Stimulated activated naive CD8-positive, alpha-beta T cell treated with anti-CD3 and anti-CD28 coated beads, Interleukin-15, Interleukin-2, amounts not matched to agents 100 U/mL and 50 U/mL, for 24 hours (primary cell): ENCODE measurements around the gene EFCAB11.
"Not testable (repeated sequence)": the region's sequence is repeated elsewhere in the genome, so short reads cannot be mapped to it uniquely, and the experiment has no call there.

Source experiments
- ATAC-seq: fragments of 150-1000 bp; cut with Tn5 transposase; one replicate; pipeline ENCODE4 v1.10.0; 2021
- DNase-seq: peaks from one replicate; pipeline ENCODE4 v3.0.0; 2021

Gene EFCAB11

DNA sequence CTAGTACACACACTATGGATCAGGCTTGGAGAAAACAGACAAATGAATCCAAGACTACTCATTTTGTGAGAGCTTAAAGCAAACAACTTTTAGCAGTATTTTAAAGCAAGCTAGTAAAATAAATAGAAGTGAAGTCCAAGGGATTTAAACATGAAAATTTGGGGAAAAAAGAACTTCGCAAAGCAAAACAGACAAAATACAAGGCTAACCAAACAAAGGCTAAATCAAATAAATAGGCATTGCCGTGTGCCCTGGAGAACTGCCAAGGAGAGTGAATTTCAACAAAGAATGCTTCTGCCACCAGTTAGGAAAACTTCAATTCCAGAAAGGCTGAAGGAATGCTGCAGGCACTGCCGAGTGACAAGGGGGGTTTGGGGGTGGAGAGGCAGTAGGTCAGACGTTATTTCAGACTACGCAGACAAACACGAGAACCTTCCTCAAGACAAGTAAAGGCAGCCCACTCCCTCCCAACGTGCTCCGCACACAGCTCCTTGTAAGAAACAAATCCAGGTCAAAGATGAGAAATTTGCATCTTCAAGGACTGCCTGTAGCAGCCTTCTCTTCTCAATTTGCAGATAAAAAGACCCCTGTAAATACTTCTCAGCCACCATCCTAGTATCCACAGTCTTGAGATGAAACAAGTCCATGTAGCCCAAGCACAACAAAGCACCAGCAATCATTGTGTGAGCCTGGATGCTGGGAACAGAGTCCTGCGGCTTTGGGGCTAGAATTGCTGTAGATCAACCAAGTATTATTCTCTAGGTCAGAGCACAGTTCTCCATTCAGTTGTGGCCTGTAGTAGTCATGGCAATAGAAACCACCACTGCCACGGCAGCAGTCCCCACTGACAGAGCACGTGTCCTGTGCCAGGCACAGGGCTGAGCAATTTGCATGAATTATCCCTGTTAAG is 43.3 kb downstream of the EFCAB11 start:
- DNase-seq (no peak), ATAC-seq (no peak)

DNA sequence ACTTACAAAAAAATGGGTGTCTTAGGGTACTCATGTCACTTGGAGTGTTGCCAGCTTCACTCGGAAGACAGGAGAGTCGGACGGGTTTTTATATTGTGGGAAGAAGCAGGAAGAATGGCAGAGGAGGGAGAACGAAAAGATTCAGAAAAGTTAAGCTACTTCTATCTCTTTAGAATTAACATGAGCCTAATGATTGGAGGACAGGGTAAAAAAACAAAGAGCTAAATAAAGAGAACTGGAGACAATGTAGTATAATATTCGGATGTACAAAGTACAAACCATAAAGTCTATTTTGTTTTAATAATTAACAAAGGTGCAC is 43.9 kb downstream of the EFCAB11 start:
- no peak for DNase-seq
- no peak for ATAC-seq

DNA sequence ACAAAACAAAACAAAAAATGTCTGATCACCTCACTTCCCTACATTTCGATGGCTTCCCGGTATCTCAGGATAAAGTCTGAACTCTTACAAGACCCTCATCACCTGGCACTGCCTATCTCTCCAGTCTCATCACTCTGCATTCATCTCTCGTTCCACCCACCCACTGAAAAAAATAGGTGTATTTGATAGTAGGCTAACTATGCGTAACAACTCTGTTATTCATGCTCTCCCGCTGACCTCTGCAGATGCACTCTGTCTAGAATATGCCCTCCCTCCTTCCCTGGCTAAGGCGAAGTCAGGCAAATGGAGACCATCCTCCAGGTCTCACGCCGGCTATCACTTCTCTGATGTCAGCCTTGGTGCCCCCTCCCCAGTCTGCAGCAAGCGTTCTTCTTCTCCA is 44.9 kb downstream of the EFCAB11 start:
- no peak for DNase-seq
- no peak for ATAC-seq

DNA sequence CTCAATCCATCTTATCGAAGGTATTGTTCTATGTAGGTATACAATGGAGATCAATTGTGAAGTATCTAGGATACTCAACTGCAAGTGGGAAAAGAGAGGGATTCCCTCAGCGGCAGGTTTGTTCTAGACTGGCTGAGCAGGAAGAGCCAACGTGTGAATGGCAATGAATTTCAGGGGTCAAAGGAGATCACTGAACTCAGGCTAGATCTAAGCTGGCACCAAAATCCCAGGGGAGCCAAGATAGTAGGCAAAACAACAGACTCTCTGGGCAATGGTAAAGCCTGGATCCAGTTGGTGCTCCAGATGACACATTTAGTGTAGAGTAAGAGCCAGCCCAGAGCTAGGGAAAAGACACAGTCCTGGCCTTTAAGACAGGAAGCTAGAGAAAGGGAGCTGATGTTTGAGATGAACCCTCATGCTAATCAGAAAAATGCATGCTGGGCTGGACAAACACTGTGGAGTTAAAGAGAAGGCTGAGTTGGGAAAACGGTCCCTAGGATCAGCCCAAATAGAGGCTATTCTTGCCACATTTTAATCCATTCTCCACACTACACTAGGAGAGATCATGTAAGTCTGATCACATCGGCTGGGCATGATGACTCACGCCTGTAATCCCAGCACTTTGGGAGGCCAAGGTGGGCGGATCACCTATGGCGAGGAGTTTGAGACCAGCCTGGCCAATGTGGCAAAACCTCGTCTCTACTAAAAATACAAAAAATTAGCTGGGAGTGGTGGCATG is 45.6 kb downstream of the EFCAB11 start:
- no peak for DNase-seq
- ATAC-seq: no peak

DNA sequence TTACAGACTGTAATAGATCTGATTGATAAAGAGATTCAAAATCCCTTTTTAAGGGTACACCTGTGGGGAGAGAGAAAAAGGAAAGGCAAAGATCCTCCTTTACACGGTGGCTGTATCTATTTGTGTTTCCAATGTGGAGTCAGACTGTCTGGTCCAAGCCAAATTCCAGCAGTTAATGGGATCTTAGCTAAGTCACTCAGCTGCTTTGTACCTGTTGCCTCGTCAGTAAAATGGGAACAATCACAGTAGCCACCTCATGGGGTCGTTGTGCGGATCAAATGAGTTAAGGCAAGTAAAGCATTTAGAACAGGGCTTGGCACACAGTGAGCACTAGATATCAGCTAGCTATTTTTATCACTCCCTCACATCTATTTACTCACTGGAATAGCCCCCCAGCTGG is 46.9 kb downstream of the EFCAB11 start:
- ATAC-seq (no peak), DNase-seq (no peak)

DNA sequence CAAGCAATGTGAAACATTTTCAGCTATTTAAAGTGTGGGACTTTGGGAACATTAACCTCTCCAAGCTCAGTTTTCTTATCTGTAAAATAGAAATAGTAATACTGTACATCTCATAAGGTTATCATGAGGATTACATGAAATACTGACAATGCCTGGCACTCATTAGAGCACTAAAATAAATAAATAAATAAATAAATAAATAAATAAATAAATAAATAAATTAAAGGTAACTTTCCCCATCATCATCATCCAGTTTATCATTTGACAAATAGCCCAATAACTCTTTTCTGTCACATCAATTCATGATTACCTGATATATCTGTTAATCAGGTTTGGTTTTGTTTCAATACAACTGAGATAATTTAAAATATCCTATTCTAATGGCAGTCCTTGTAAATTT is 48.5 kb downstream of the EFCAB11 start:
- no peak for DNase-seq
- no peak for ATAC-seq

DNA sequence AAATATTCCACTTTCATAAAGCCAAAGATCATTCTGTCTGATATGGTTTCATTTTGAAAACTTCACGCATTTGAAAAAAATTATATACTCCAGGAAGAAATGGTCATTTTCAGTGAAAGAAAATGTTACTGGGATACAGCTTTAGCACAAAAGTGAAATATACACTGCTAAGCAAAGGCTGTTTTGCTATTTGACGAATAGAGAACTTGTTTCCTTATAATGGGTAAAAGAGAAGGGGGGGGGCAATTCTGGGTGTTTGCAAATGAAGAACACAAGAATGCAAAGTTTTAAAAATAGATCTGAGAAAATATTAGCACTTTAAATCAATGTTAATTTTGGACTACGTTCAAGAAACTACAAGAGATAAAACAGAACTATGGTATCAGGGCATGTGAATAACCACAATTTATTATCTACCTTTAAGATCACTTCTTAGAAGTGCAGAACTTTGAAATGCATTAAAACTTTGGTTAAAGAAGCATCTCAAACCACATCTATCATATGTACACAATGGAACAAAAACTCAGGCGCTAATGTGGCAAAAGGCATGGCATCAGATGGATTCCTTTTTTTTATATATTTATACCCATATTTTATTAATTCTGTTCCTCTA is 51.1 kb downstream of the EFCAB11 start:
- DNase-seq (no peak), ATAC-seq (no peak)

DNA sequence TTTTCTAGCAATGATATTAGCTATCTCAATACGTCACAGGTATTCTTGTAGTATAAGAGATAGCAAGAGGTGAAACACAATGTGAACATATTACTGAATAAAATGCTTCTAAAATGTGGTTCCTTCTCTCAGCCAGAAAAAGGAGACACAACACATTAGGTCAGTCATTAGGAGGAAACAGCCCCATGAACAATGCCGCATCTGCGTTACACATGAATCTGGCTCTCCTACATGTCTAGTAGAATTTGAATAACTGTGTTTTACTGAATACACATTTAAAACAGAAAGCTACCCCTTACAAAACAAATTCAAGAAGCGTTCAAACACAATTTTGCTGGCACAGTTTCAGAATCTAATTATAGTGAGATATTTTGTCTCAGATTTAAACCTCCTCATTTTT is 51.6 kb downstream of the EFCAB11 start:
- ATAC-seq: no peak
- no peak for DNase-seq

DNA sequence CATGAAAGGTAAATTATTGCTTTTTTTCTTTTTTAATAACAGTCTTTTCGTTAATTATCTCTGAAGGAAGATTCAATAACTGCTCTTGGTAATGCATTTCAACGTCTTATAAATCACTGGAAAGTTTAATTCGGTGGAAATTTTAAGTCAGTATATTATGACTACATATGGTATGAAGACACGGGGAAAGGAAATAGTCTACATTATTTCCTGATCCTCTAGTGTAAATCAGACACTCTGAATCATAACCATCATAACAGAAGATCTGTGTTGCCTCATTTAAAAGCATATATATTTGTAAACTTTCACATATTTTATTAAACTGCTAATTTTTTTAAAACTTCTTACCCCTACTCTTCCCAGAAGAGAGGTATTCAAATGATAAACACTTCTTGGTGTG is 53.7 kb downstream of the EFCAB11 start:
- DNase-seq (no peak), ATAC-seq (no peak)

DNA sequence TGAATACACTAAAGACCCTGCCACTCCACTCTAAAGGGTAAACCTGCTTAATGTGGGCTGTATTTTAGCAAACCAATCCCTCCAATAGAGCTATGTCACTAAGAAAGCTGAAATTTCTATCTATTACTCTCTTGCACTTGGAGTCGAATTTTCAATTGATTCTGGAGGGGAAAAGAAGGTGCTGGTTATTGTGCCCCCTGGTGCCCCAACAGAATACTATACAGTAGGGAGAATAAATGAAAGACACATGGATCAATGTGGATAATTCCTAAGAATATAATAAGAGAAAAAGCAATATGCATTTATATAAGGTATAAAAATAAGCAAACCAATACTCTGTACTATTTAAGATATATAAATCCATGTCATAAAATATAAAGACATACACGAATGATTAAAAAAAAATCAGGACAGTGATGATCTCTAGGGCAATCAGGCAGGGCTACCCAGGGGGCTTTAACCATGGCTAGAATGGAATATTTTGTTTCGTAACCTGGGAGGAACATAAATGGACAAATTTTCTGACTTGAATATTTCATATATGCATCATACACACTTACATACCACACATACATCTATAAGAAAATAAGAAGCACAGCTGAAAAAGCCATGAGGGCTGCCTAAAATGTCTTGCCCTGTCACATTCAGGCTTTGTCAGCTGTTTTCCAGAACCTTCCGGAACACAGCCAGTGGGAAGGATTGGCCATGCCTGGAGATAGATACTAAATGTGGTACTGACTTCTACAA is 54.4 kb downstream of the EFCAB11 start:
- DNase-seq (no peak), ATAC-seq (no peak)

DNA sequence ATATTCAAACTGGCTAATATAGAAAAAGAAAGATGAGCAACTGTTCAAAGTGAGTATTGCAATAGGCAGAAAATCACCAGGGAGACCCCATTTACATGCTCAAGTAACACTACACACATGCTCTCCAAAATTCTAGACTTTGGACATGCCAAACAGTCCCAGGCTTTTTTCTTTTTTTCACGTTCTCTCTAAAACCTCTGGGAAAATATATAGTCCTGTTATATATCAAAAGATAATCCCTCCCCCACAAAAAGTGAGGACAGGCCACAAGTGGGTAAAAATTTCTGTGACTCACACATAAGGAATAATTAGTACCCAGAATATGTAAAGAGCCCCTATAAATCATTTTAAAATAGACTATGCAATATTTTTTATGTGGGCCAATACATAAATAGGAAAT is 55.2 kb downstream of the EFCAB11 start:
- no peak for ATAC-seq
- no peak for DNase-seq

DNA sequence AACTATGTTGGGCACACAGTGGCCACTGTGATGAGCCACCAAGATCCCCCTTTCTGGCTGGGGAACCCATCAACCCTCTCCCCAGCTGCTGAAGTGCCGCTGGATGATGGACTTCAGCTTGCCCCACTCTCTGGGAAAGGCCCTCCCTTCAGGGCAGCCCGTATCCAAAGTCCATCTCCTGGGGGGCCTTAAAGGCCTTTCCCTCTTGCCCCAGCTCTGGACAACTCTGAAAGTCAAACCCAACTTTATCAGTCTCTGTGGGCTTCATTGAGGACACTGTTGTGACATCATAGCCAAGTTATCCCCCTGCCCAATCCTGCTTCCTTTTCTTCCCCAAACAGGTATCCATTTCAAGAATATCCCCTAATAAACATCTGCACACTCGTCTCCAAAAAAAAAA is 61.1 kb downstream of the EFCAB11 start:
- not testable (repeated sequence) for DNase-seq

DNA sequence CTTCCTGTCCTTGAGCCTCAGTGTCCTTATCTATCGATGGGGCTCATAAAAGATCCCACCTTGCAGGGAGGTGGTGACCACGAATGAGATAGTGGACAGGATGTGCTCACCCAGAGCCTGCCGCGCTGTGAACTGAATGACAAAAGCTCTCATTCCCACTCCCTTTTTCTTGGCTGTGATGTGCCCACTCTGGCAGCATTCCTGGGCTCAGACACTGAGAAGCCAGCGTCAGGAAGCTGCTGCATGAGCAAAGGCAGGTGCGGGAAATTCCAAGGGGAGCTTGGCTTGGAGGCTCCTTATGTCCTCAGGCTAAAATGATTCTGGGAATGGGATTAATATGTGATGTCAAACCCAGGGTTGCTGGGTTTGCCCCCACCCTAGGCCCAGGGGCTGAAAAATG is 61.6 kb downstream of the EFCAB11 start:
- no peak for ATAC-seq
- DNase-seq: no peak

More for the DNA sequence above, 61.1 kb downstream of the EFCAB11 start:
- not testable (repeated sequence) for ATAC-seq

DNA sequence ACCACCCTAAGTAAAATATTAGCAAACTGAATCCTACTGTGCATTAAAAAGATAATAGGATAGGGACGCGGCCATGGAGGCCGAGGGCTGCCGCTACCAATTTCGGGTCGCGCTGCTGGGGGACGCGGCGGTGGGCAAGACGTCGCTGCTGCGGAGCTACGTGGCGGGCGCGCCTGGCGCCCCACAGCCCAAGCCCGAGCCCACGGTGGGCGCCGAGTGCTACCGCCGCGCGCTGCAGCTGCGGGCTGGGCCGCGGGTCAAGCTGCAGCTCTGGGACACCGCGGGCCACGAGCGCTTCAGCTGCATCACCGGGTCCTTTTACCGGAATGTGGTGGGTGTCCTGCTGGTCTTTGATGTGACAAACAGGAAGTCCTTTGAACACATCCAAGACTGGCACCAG is 62.8 kb downstream of the EFCAB11 start:
- DNase-seq, ATAC-seq: not testable (repeated sequence)

DNA sequence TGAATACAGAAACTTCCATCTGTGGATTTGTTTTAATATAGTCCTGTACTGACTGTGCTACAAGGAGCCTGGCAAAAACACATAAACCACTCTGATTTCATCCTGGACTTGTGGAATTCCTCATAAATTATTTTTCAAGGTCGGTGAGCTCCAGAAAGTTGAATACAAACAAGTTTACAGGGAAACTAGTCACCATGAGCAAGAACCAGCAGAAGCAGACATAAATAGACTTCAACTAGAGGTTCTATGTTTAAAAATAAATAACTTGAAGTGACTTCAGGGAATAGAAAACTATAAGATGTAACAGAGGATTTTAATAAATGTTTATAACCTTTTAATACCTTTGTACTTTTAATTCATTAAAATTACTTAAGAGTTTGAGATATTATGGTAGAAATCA is 63.5 kb downstream of the EFCAB11 start:
- no peak for ATAC-seq
- no peak for DNase-seq

DNA sequence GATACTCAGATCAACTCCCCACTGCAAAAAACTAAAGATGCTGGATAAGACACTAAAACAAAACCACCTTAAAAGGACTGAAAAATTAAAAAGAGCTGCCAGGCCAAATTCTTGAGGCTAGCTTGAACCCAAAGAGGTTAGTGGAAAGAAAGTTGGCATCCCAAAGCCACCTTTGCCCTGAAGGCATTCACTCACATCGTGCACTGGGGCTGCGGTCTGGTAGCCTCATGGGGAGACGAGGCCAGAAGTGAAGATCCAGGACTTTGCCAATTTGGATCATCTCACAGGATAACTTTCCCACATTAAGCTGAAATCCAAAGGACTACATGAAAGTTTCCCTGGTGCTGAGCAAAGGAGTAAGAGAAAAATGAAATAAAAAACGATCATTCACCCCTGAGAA is 63.9 kb downstream of the EFCAB11 start:
- DNase-seq: no peak

DNA sequence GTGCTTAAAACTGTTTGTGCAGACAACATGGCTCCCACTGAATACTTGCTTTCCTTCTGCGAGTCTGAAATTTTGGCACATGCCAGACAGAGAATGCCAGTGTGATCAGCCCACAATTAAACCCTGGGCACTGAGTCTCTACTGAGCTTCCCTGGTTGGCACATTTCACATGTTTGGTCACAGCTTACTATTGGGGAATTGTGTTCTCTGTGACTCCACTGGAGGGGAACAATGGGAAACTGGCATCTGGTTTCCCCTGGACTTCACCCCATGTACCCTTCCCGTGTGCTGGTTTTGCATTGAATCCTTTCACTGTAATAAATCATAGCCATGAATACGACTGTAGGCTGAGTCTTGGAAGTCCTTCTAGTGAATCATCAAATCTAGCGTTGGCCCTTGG is 64.9 kb downstream of the EFCAB11 start:
- DNase-seq (no peak), ATAC-seq (no peak)

More for the DNA sequence above, 63.9 kb downstream of the EFCAB11 start:
- ATAC-seq: no peak

DNA sequence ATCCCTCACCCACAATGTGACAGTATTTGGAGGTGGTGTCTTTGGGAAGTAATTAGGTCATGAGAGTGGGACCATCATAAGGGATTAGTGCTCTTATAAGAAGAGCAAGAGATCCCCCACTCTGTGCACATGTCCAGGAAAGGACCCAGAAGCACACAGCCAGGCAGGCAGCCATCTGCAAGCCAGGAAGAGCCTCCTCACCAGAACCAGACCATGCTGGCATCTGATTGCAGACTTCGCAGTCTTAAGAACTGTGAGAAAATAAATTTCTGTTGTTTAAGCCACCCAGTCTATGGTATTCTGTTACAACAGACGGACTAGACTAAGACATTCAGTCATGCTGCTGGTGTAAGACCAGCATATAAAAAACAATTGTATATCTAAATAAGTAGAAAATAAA is 69.8 kb downstream of the EFCAB11 start:
- no peak for ATAC-seq
- no peak for DNase-seq

DNA sequence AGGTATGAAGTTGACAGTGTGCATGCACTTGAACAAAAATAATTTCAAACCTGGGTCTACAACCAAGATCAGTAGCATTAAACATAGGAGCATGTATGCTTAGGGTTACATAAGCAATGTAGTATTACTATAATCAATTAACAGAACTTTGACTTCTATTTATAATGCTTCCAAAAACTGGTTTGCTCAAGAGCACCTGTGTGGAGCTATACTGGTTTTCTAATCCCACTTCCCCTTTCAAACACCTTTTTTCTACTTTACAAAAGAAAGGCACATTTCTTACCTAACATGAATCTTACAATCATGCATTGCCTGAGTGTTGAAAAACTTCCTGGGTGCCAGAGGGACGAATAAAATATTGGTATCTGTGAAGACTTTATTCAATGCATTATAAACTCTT is 72.7 kb downstream of the EFCAB11 start:
- ATAC-seq (no peak), DNase-seq (no peak)

DNA sequence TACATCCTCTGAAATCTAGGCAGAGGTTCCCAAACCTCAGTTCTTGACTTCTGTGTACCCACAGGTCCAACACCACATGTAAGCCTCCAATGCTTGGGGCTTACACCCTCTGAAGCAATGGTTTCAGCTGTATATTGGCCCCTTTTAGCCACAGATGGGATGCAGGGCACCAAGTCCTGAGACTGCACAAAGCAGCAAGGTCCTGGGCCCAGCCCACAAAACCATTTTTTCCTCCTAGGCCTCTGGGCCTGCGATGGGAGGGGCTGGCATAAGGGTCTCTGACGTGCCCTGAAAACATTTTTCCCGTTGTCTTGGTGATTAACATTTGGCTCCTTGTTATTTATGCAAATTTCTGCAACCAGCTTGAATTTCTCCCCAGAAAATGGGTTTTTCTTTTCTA is 80.4 kb downstream of the EFCAB11 start:
- not testable (repeated sequence) for ATAC-seq, DNase-seq

DNA sequence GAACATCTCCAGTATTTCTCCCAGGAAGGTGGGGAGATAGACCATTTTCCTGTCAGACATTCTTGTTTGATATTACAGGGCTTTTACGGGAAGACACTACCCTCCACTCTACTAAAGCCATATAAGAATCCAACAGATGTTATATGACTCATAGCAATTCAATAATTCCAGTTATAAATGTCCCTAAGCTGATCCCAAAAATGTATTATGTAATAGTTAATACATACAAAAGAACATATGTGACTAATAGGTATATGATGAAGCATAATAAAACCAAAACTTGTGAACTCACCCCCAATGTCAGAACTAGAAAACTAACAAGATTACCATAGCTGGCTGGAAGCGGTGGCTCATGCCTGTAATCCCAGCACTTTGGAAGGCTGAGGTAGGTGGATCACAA is 84.2 kb downstream of the EFCAB11 start:
- ATAC-seq (no peak), DNase-seq (no peak)

DNA sequence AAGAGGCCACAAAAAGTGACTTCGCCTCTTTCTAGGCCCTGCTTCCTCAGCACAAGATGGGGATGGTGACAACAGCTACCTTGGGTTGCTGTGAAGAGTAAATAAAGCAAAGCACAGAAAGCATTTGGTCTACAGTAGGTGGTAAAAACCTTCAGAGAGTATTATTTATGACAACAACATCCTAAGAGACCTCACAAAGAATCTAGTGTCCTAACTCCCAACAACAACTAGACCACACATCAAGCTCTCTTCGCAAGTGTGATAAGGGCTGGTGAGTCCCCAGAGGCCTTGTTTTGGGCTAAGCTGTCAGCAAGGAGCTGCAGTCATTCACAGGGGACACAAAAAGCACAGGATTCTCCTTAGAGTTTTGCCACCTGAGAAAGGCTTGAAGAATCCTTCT is 84.9 kb downstream of the EFCAB11 start:
- ATAC-seq: no peak
- DNase-seq: no peak

DNA sequence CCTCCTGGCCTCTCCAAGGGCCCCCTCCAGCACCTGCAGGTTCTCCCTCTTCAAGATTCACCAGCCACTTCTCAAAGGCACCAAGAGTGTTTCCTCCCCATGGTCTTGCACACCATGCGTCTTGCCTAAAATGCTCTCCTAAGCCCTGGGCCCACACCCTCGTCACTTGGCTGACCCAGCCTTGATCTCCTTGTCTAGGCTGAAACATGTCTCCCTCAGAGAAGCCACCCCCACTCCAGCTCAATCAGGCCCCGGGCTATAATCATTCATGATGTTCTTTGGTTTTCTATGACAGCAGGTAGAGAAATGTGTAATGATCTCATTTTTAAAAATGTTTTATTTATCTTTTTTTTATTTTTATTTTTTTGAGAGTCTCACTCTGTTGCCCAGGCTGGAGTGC is 88.1 kb downstream of the EFCAB11 start:
- ATAC-seq: no peak

More for the DNA sequence above, 88.1 kb downstream of the EFCAB11 start:
- no peak for DNase-seq
